Measurements from ENCODE around the gene ZNF488. TPM values are rescaled to one million over a fixed set of nuclear protein-coding genes. Genes with fewer than 3 reads are reported as not detected.

The ZNF488 gene
- total RNA-seq, 2 donors from 2014 or later: not detected

DNA sequence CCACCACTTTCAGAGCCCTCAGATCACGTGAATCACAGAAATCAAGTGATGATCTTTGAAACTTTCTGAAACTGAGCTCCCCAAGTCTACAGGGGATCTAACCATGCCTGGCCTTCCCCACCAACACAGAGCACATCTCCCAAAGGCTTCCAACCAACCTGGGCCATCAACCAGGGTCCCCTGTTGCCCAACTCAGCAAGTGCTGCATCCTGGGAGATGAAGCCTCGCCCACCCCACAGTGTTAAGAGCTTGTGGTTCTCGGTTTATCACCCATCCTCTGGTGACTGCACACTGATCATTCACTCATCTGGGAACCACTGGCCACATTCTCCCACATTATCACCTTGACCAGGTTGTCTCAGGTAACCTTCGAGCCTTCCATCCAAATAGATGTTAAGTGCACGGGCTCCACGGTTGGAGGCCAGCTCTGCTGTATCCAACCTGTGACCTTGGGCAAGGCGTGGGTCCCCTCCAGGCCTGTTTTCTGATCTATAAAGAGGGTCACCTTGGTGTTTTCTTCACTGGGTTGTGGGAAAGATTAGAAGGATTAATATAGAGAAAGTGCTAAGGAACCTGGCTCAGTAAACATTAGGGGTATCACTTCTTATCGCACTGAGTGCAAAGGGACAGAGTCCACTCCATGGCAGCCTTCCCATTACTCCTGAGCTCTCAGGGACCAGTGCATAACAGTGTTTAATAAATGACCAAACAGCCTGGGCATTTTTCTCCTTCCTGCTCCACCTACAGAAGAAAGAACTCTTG is 3.6 kb downstream of the ZNF488 start:
- DNase-seq (ENCODE audit: low spot score): no peak
- TF ChIP-seq, protein P1, sequence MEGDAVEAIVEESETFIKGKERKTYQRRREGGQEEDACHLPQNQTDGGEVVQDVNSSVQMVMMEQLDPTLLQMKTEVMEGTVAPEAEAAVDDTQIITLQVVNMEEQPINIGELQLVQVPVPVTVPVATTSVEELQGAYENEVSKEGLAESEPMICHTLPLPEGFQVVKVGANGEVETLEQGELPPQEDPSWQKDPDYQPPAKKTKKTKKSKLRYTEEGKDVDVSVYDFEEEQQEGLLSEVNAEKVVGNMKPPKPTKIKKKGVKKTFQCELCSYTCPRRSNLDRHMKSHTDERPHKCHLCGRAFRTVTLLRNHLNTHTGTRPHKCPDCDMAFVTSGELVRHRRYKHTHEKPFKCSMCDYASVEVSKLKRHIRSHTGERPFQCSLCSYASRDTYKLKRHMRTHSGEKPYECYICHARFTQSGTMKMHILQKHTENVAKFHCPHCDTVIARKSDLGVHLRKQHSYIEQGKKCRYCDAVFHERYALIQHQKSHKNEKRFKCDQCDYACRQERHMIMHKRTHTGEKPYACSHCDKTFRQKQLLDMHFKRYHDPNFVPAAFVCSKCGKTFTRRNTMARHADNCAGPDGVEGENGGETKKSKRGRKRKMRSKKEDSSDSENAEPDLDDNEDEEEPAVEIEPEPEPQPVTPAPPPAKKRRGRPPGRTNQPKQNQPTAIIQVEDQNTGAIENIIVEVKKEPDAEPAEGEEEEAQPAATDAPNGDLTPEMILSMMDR (IDR thresholded peaks at IDR 0.05): no peak
- no peak for ATAC-seq (ENCODE audit: insufficient number of reproducible peaks, low FRiP score, low read depth)
- Histone ChIP-seq H3K27me3 (replicated peaks; ENCODE audit: insufficient read depth) (no peaks in the 10 kb centered on the region), H3K4me3 (no peak overlapping the region), H3K4me1 (ENCODE audit: control insufficient read depth in 1 of 2, low read depth in 2 of 2) (peaks cover 0 to 3% of the 10 kb centered on the region in 2 donors), H3K9me3 (no peaks in the 10 kb centered on the region), H3K36me3 (no peaks in the 10 kb centered on the region), H3K27ac (no peak overlapping the region)

DNA sequence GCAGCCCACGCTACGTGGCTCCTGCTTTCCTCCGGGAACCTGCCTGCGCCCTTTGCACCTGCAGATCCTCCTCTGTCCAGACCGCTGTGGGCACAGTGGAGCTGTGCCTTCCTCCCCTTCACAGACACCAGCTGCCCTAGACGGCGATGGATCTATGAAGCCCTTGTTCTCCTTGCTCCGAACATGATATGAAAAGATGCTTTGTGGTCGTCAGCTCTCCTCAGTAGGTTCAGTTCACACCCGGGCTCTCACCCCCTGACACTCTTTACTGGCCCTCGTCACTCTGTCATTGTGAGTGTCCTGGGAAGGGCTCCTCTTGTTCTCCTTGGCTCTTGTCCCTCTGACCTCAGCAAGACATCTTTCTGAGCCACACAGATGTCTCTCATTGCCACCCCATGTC is 4.2 kb downstream of the ZNF488 start:
- Histone ChIP-seq H3K4me1 (ENCODE audit: control insufficient read depth in 1 of 2, low read depth in 2 of 2) (peaks cover 1 to 5% of the 10 kb centered on the region in 2 donors), H3K9me3 (no peaks in the 10 kb centered on the region), H3K36me3 (no peaks in the 10 kb centered on the region), H3K4me3 (no peak overlapping the region), H3K27ac (no peak overlapping the region), H3K27me3 (replicated peaks; ENCODE audit: insufficient read depth) (no peaks in the 10 kb centered on the region)
- DNase-seq (ENCODE audit: low spot score) (no peak), ATAC-seq (ENCODE audit: insufficient number of reproducible peaks, low FRiP score, low read depth) (no peak)
- TF ChIP-seq, protein P1 (IDR thresholded peaks at IDR 0.05): no peak

DNA sequence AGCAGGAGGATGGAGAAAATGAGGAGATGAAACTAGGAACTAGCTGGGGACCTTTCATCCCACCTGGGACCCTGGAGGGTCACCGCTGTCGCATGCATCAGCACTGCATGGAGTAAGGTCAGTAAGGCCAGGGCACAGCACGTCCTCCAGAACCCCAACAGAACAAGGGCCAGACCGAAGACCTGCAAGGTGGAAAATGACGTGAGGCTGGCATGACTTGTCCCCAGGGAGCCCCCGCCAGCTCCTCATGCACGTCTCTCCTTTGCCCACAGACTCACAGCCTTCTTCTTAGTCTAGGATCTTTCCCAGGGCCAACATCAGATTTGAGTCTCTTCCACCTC is 4.7 kb downstream of the ZNF488 start:
- Histone ChIP-seq H3K27ac (no peak overlapping the region), H3K27me3 (replicated peaks; ENCODE audit: insufficient read depth) (no peaks in the 10 kb centered on the region), H3K9me3 (no peaks in the 10 kb centered on the region), H3K4me1 (ENCODE audit: control insufficient read depth in 1 of 2, low read depth in 2 of 2) (peaks cover 0 to 10% of the 10 kb centered on the region in 2 donors), H3K36me3 (no peaks in the 10 kb centered on the region), H3K4me3 (no peak overlapping the region)
- TF ChIP-seq, protein P1 (IDR thresholded peaks at IDR 0.05): no peak
- DNase-seq (ENCODE audit: low spot score) (no peak), ATAC-seq (ENCODE audit: insufficient number of reproducible peaks, low FRiP score, low read depth) (no peak)

DNA sequence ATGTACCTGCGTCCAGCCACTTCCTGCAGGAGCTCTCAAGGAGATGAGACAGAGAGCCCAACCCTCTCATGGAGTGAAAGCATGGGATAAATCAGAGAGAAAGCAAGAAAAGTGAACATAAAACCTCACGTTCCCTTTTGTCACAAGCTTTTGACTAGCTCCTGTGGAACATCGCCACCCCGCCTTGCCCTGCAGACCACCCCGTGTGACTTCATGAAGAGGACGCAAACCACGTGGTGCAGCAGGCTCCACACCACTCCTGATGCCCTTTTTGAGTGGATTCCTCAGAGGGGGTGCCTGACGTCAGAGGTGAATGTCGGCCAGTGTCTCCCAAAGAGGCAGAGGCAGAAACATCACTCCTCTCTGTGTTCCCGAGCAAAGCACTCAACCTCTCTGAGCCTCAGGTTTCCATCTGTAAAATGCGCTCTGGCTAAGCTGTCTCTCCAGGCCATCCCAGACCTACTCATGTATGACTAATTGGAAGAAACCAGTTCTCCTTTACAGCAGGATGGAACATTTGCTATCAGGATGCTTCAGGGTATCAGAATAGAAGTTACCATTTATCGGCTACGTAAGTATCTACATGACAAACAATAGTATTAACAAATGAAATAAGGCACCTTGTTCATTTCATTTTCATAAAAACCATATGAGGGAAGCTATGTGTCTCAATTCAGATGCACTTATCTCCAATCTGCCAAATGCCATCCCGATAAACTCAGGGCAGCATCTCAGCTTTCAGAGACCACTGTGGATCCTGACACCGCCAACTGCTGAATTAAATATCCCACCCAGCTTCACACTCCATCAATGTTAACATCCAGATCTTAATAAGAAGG is 5.3 kb downstream of the ZNF488 start:
- H3K27me3 ChIP-seq (replicated peaks; ENCODE audit: insufficient read depth): no peaks in the 10 kb centered on the region
- no peaks in the 10 kb centered on the region for H3K36me3 ChIP-seq
- no peak overlapping the region for H3K4me3 ChIP-seq
- TF ChIP-seq, protein P1 (IDR thresholded peaks at IDR 0.05): no peak
- H3K9me3 ChIP-seq: no peaks in the 10 kb centered on the region
- H3K27ac ChIP-seq: no peak overlapping the region
- ATAC-seq (ENCODE audit: insufficient number of reproducible peaks, low FRiP score, low read depth): no peak
- peaks cover 0 to 13% of the 10 kb centered on the region in 2 donors for H3K4me1 ChIP-seq (ENCODE audit: control insufficient read depth in 1 of 2, low read depth in 2 of 2)
- no peak for DNase-seq (ENCODE audit: low spot score)

DNA sequence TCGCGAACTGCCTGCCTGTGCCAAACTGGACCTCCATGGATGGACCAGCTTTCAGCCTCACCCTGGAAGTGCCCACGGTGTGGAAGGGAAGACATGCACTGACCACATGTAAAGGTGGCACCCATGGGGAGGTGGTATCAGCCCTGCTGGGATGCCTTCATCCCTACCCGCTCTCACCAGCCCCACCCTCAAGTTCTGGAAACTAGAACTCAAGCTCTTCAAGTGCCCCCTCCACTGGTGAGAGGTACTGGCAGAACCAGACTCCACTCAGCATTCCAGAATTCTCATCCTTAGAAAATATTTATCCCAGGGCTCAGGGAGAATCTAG is 5.9 kb downstream of the ZNF488 start:
- ATAC-seq (ENCODE audit: insufficient number of reproducible peaks, low FRiP score, low read depth) (no peak), DNase-seq (ENCODE audit: low spot score) (no peak)
- Histone ChIP-seq H3K4me1 (ENCODE audit: control insufficient read depth in 1 of 2, low read depth in 2 of 2) (peaks cover 0 to 13% of the 10 kb centered on the region in 2 donors), H3K9me3 (no peaks in the 10 kb centered on the region), H3K4me3 (no peak overlapping the region), H3K27me3 (replicated peaks; ENCODE audit: insufficient read depth) (no peaks in the 10 kb centered on the region), H3K27ac (no peak overlapping the region), H3K36me3 (no peaks in the 10 kb centered on the region)
- TF ChIP-seq, protein P1 (IDR thresholded peaks at IDR 0.05): no peak

All from thoracic aorta (tissue), 2 donors.